Liver (tissue), 9 donors: ENCODE measurements around the gene GDPD5. TPM values are rescaled to one million over a fixed set of nuclear protein-coding genes. Genes with fewer than 3 reads are reported as not detected.
"Not testable (repeated sequence)": the region's sequence is repeated elsewhere in the genome, so short reads cannot be mapped to it uniquely, and the experiment has no call there.

ENCODE experiments used
- DNase-seq: peaks from one replicate; pipeline ENCODE4 v3.0.0-alpha.2; 2017; ENCODE audit warnings: low spot score
- H3K27ac ChIP-seq, 2 donors: one replicate each; pipeline ENCODE4 v1.7.0; 2013; ENCODE audit warnings: inconsistent platforms in 2 of 2, low read length in 2 of 2, control low read depth in 1 of 2, low read depth in 1 of 2, mild to moderate bottlenecking in 1 of 2
- H3K27me3 ChIP-seq, 4 donors: one replicate each; pipeline versions ENCODE4 v1.6.1 to v1.7.0; 2013; ENCODE audit warnings: low read length in 3 of 4, inconsistent platforms in 1 of 4, mild to moderate bottlenecking in 1 of 4, moderate library complexity in 1 of 4; ENCODE audit not compliant: control insufficient read depth in 4 of 4, insufficient read depth in 4 of 4
- H3K36me3 ChIP-seq, 4 donors: one replicate each; pipeline versions ENCODE4 v1.6.1 to v1.7.0; 2013; ENCODE audit warnings: low read length in 3 of 4, mild to moderate bottlenecking in 3 of 4, low read depth in 1 of 4, moderate library complexity in 1 of 4; ENCODE audit not compliant: control insufficient read depth in 4 of 4, insufficient read depth in 3 of 4
- H3K4me1 ChIP-seq, 4 donors: one replicate each; pipeline versions ENCODE4 v1.6.1 to v1.7.0; 2013; ENCODE audit warnings: low read length in 3 of 4, mild to moderate bottlenecking in 3 of 4, moderate library complexity in 1 of 4; ENCODE audit not compliant: control insufficient read depth in 4 of 4, insufficient read depth in 4 of 4
- H3K4me3 ChIP-seq, 3 donors: one replicate each; pipeline versions ENCODE4 v1.6.1 to v1.7.0; 2013; ENCODE audit warnings: low read length in 3 of 3, control low read depth in 1 of 3, low read depth in 1 of 3, mild to moderate bottlenecking in 1 of 3
- H3K9ac ChIP-seq, 2 donors: one replicate each; pipeline ENCODE4 v1.7.0; 2013; ENCODE audit warnings: low read length in 2 of 2, mild to moderate bottlenecking in 2 of 2, moderate library complexity in 2 of 2, control low read depth in 1 of 2, low read depth in 1 of 2
- H3K9me3 ChIP-seq, 4 donors: one replicate each; pipeline versions ENCODE4 v1.6.1 to v1.7.0; 2013; ENCODE audit warnings: low read length in 3 of 4; ENCODE audit not compliant: control insufficient read depth in 4 of 4
- ATF3 ChIP-seq: IDR thresholded peaks from 2 replicates; pipeline ENCODE4 v1.6.1; 2016; ENCODE audit warnings: antibody characterized with exemption
- CTCF ChIP-seq: fragments of 150-350 bp; IDR thresholded peaks from 2 replicates; pipeline ENCODE4 v1.5.1; 2017; ENCODE audit warnings: improper control_type of control experiment, low read depth, low read length; ENCODE audit not compliant: missing input control
- EGR1 ChIP-seq, 2 donors: IDR thresholded peaks; 2 replicates each; pipeline ENCODE4 v1.6.1; 2016 to 2018; ENCODE audit warnings: antibody characterized with exemption in 2 of 2, low read depth in 2 of 2
- FOXA1 ChIP-seq: IDR thresholded peaks from 2 replicates; pipeline ENCODE4 v1.6.1; 2016; ENCODE audit warnings: antibody characterized with exemption
- GABPA ChIP-seq, 2 donors: IDR thresholded peaks in 1 of 2; conservative IDR thresholded peaks in 1 of 2; 2 replicates each; pipeline ENCODE4 v1.6.1; 2016; ENCODE audit warnings: antibody characterized with exemption in 2 of 2, mild to moderate bottlenecking in 1 of 2, moderate library complexity in 1 of 2
- HNF4G ChIP-seq: IDR thresholded peaks from 2 replicates; pipeline ENCODE4 v1.6.1; 2016; ENCODE audit warnings: antibody characterized with exemption
- RAD21 ChIP-seq, 2 donors: IDR thresholded peaks; 2 replicates each; pipeline ENCODE4 v1.6.1; 2016; ENCODE audit warnings: antibody characterized with exemption in 2 of 2, mild to moderate bottlenecking in 2 of 2
- REST ChIP-seq: IDR thresholded peaks from 2 replicates; pipeline ENCODE4 v1.6.1; 2016; ENCODE audit warnings: antibody characterized with exemption, mild to moderate bottlenecking
- TAF1 ChIP-seq: conservative IDR thresholded peaks from 2 replicates; pipeline ENCODE4 v1.6.1; 2016; ENCODE audit warnings: antibody characterized with exemption, mild to moderate bottlenecking
- YY1 ChIP-seq: IDR thresholded peaks from 2 replicates; pipeline ENCODE4 v1.6.1; 2016; ENCODE audit warnings: antibody characterized with exemption, mild to moderate bottlenecking
- ZBTB33 ChIP-seq: IDR thresholded peaks from 2 replicates; pipeline ENCODE4 v1.6.1; 2016; ENCODE audit warnings: antibody characterized with exemption
- WGBS: extraction: QIAGEN DNeasy Blood & Tissue Kit; methylation state at CpG from one replicate; pipeline ENCODE4 v1.1.7; 2013; 5-methylcytosine and 5-hydroxymethylcytosine counted together
- polyA plus RNA-seq, 2 donors: library from polyadenylated mRNA; stranded (reverse) in 1 of 2; unstranded in 1 of 2; fragments of 200-250 nt in 1 of 2; fragments of >200 nt in 1 of 2; fragmentation: Nextera tagmentation in 1 of 2; extraction: Ambion mirVana in 1 of 2; gene quantifications; one replicate each; pipeline versions ENCODE4 v1.2.1 to v1.2.3, GENCODE V29; 2013 to 2015
- total RNA-seq, 2 donors: library from RNA; depleted of rRNA; stranded (reverse); fragments of >200 nt; gene quantifications; one replicate each; pipeline ENCODE4 v1.2.3, GENCODE V29; 2014
- donor health status: healthy.
- donor health status: healthy.
- donor health status: healthy.
- donor health status: healthy.
- donor health status: healthy.

The GDPD5 gene
- total and polyA plus RNA-seq, 4 donors, result 3.0 to 22.8 (median 4.2) TPM

GRCh38 chr11:75413864-75414263 is 111.9 kb downstream of the GDPD5 start:
- H3K36me3 ChIP-seq, result peaks cover 0 to 9% (median 3%) of the 10 kb centered on the region in 4 donors
- 88% methylated on average over 2 of the region's 2 CpGs for WGBS
- no peaks in the 10 kb centered on the region for H3K9me3 ChIP-seq
- H3K4me1 ChIP-seq, result no peaks in the 10 kb centered on the region
- no peak overlapping the region for H3K27ac ChIP-seq
- H3K27me3 ChIP-seq, result no peaks in the 10 kb centered on the region
- H3K9ac ChIP-seq, result no peak overlapping the region
- H3K4me3 ChIP-seq, result no peak overlapping the region
- no peak for TF ChIP-seq RAD21 (IDR thresholded peaks at IDR 0.05)
- TF ChIP-seq EGR1 (IDR thresholded peaks at IDR 0.05; ENCODE audit: low read depth in 2 of 2), result no peak
- TF ChIP-seq REST, result no peak
- TF ChIP-seq ATF3, result no peak
- no peak for TF ChIP-seq HNF4G
- no peak for TF ChIP-seq FOXA1
- TF ChIP-seq GABPA (IDR thresholded peaks at IDR 0.05 in 1 of 2, conservative IDR thresholded peaks at IDR 0.05 in 1 of 2), result no peak
- TF ChIP-seq YY1, result no peak
- no peak for TF ChIP-seq ZBTB33
- TF ChIP-seq TAF1, result no peak
- no peak for TF ChIP-seq CTCF
- no peak for DNase-seq

GRCh38 chr11:75413146-75413545 is 112.6 kb downstream of the GDPD5 start:
- H3K36me3 ChIP-seq, H3K27ac ChIP-seq, H3K9me3 ChIP-seq, H3K9ac ChIP-seq, H3K4me3 ChIP-seq, H3K27me3 ChIP-seq, DNase-seq, H3K4me1 ChIP-seq: not testable (repeated sequence)
- WGBS, result 92% methylated on average over 10 of the region's 10 CpGs

- 97% methylated on average over 28 of the region's 33 CpGs for WGBS
- H3K27me3 ChIP-seq, H3K9me3 ChIP-seq, H3K4me3 ChIP-seq, H3K27ac ChIP-seq, H3K4me1 ChIP-seq, DNase-seq, H3K9ac ChIP-seq: not testable (repeated sequence)
- peaks cover 10 to 26% (median 22%) of the 10 kb centered on the region in 4 donors for H3K36me3 ChIP-seq
These were observed 115.8 kb downstream of the GDPD5 start for GRCh38 chr11:75409971-75410370.
